HG03460 (cell line): Measurements from ENCODE around the gene RHEBL1.

Experiments
- ATAC-seq: cut with Tn5 transposase; IDR thresholded peaks from one replicate; pipeline ENCODE4 v1.9.1; 2021; ENCODE audit not compliant: unreplicated experiment

The RHEBL1 gene

GRCh38 chr12:49038291-49038955 is 31.4 kb downstream of the RHEBL1 start:
- ATAC-seq = no peak

- no peak for ATAC-seq
These were observed 31.9 kb downstream of the RHEBL1 start for GRCh38 chr12:49037947-49038237.

GRCh38 chr12:49037111-49037946 is 32.5 kb downstream of the RHEBL1 start:
- ATAC-seq = no peak

GRCh38 chr12:49036029-49036428 is 33.8 kb downstream of the RHEBL1 start:
- no peak for ATAC-seq

GRCh38 chr12:49034286-49034622 is 35.5 kb downstream of the RHEBL1 start:
- no peak for ATAC-seq

- no peak for ATAC-seq
These were observed 36.0 kb downstream of the RHEBL1 start for GRCh38 chr12:49033611-49034285.

- no peak for ATAC-seq
These were observed 36.9 kb downstream of the RHEBL1 start for GRCh38 chr12:49032679-49033447.

DNA sequence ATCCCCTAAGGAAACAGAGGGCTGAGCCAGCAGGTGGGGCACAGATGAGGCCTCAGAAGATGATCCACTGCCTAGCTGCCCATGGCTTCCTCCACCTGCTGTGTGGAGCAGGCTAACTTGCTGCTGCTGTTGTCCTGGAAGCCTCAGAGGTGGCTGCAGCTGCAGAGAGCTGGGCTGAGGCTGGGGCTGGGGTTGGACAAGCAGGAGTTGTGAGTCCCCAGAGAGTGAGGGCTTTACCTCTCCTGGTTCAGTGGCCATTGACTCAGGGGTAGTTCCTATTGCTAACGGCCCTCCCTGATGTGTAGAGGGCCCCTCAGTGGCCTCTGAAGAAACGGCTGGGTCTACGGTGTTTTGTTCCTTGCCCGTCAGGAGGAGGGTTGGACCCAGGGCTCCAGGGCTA is 37.5 kb downstream of the RHEBL1 start:
- ATAC-seq = no peak

- ATAC-seq = no peak
These were observed 38.1 kb downstream of the RHEBL1 start for GRCh38 chr12:49031573-49032161.

- no peak for ATAC-seq
These were observed 38.8 kb downstream of the RHEBL1 start for GRCh38 chr12:49030714-49031572.

- no peak for ATAC-seq
These were observed 39.7 kb downstream of the RHEBL1 start for GRCh38 chr12:49030119-49030518.

DNA sequence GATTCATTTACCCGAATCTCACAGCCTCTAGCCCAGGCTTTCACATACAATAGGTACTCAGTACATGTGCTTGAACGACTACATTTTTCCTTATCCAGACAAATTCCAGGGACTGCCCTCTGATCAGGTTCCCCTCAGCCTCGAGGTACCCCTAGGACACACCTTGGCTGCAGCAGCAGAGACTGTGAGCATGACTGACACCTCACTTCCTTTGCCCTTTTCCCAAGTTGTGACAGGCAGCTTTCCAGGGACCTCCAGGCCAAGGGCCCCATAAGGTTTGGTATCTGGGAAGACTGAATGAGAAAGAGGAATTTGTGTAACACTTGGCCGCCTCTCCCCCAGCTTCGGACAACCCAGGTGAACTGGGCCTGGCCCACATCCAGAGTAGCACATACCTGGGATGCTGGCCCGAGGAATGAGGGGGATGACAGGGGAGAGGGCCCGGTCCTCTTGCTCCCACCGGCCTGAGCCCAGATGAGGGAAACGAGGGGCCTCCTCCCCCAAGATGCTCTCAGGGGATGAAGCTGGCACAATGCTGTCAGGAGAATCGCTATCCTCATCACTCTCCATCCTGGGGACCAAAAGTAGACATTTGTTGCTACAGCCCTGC is 41.0 kb downstream of the RHEBL1 start:
- ATAC-seq = no peak

DNA sequence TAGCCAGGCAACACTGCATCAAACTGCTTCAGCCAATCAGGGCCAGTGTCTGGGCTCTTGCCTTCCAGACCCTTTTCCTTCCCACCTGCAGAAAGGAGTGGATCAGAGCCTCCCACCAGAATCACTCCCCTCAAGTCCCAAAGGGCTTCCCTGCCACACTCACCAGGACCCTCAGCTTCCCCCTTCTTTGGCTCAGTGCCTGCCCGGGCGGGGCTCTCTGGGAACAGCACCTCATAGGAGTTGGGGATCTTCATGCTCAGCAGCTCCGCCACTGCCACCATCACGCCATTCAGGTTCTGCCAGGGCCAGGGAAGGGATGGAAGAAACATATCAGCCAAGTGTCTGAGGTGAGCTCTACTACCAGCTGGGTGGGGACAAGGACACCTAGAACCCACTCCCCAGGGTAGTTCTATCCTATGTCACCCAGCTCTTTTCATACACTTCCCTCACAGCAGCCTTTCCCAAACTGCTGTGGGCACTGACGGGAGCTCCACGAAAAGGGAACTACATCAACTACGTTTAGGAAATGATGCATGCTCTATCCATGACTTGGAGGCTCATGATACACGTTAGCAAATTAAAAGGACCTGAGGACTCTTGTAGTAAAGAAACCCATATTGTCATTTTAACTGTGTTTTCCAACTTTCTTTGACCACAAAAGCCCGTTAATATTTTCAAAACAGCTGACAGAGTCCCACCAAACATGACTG is 41.8 kb downstream of the RHEBL1 start:
- ATAC-seq = no peak

DNA sequence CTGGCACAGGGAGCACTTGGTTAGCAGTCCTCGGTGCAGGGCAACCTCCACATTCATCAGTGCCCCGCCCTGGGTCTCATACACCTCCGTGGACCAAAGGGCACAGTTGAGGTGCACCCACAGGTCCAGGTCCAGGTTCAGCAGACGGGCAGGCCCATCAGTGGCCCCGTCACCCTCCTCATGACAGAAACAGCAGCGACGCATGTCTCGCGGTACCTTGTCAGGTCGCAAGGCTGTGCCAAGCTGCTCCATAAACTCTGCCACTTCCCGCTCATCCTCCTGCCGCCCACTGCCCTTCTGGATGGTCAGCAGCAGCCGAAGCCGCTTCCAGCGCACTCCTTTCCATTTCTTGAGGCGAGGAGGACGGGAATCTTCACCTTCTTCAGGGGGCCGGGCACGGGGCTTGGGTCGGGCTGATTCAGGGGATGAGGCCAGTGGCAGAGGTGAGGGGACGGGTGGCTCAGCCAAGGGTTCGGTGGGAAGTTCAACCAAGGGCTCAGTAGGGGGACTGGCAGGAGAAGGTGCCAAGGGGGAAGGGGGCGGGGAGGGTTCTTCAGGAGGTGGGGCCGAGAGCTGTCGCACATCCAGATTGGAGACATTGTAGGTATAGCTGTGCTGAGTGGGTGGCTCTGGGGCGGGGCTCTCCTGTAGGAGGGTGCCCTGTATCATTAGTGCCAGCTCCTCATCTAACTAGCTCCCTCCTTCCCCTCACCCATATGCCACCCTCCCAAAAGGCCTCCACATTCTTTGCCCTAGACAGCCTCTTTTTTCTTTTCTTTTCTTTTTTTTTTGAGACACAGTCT is 42.9 kb downstream of the RHEBL1 start:
- no peak for ATAC-seq

GRCh38 chr12:49026101-49026500 is 43.7 kb downstream of the RHEBL1 start:
- no peak for ATAC-seq

GRCh38 chr12:49025463-49025862 is 44.3 kb downstream of the RHEBL1 start:
- ATAC-seq = no peak

DNA sequence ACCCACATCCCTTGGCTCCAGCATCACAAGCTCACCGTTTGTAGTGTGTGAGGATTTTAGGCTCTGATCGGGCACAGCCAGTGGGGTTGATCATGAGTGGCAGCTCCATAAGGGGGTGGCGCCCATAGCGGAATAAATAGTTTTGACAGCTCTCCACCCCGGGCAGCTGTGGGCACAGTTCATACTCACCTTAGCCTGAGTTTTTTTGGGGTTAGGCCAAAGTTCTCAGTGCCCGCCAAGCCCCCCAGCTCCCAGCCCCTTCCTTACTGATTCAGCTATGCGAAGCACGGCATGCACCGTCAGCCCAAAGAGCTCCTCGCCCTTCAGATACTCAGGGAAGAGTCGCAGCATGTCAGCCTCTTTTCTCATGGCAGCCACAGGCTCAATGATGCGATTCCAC is 45.2 kb downstream of the RHEBL1 start:
- no peak for ATAC-seq

- ATAC-seq = no peak
These were observed 46.0 kb downstream of the RHEBL1 start for GRCh38 chr12:49023812-49024211.
